ENCODE data around the gene KYAT1.

Gene KYAT1

GRCh38 chr9:128785427-128785826, 96.3 kb downstream of the KYAT1 start:
- Histone ChIP-seq H3K18ac (ENCODE audit: low read length) (no peak overlapping the region), H3K79me1 (ENCODE audit: low read depth, low read length) (no peaks in the 10 kb centered on the region), H2AFZ (ENCODE audit: low read length) (no peak overlapping the region), H3K4me1 (ENCODE audit: control insufficient read depth in 2 of 2, insufficient read depth in 1 of 2, low read depth in 1 of 2, low read length in 2 of 2) (peaks cover 2 to 8% of the 10 kb centered on the region in 2 donors), H2BK15ac (ENCODE audit: low read length) (no peak overlapping the region), H3K4me2 (ENCODE audit: insufficient read depth, low read length, poor library complexity, severe bottlenecking) (no peak overlapping the region), H2BK120ac (ENCODE audit: low read depth, low read length) (no peak overlapping the region), H4K91ac (ENCODE audit: low read depth, low read length, poor library complexity) (no peak overlapping the region), H3K9me3 (replicated peaks in 1 of 2; ENCODE audit: control insufficient read depth in 2 of 2, insufficient read depth in 1 of 2, low read depth in 1 of 2, low read length in 2 of 2) (peaks cover 1 to 8% of the 10 kb centered on the region in 2 donors), H3K27me3 (ENCODE audit: control insufficient read depth in 3 of 3, insufficient read depth in 3 of 3, low read depth in 1 of 3, low read length in 3 of 3) (no peaks in the 10 kb centered on the region), H2BK12ac (ENCODE audit: low read length) (no peak overlapping the region), H3K14ac (ENCODE audit: low read length) (no peak overlapping the region), H3K23ac (ENCODE audit: low read depth, low read length, poor library complexity) (no peak overlapping the region), H3K4me3 (ENCODE audit: low read length in 2 of 2) (no peak overlapping the region), H2BK5ac (ENCODE audit: low read length) (no peak overlapping the region), H3K9ac (ENCODE audit: low read depth, low read length, poor library complexity) (no peak overlapping the region), H3K36me3 (replicated peaks in 1 of 2; ENCODE audit: control insufficient read depth in 2 of 2, insufficient read depth in 2 of 2, low read length in 2 of 2) (peaks cover 0 to 15% of the 10 kb centered on the region in 2 donors), H2AK5ac (ENCODE audit: low read depth, low read length) (no peak overlapping the region), H3K27ac (replicated peaks; ENCODE audit: low read length) (no peak overlapping the region), H4K8ac (ENCODE audit: low read depth, low read length) (no peak overlapping the region), H3K4ac (ENCODE audit: low read length) (no peak overlapping the region)
- WGBS, 2 donors (ENCODE audit: extremely low coverage in 2 of 2, insufficient read length in 2 of 2, insufficient replicate concordance in 1 of 2) = no CpG with 5 or more reads among the region's 6 CpGs
- no peak for DNase-seq (ENCODE audit: low spot score)
